GM18909 (cell line): ENCODE data around the gene FMNL1.

Source experiments
- ATAC-seq: cut with Tn5 transposase; IDR thresholded peaks from one replicate; pipeline ENCODE4 v1.9.1; 2021; ENCODE audit warnings: mild to moderate bottlenecking; ENCODE audit not compliant: unreplicated experiment, poor library complexity

FMNL1 gene

DNA sequence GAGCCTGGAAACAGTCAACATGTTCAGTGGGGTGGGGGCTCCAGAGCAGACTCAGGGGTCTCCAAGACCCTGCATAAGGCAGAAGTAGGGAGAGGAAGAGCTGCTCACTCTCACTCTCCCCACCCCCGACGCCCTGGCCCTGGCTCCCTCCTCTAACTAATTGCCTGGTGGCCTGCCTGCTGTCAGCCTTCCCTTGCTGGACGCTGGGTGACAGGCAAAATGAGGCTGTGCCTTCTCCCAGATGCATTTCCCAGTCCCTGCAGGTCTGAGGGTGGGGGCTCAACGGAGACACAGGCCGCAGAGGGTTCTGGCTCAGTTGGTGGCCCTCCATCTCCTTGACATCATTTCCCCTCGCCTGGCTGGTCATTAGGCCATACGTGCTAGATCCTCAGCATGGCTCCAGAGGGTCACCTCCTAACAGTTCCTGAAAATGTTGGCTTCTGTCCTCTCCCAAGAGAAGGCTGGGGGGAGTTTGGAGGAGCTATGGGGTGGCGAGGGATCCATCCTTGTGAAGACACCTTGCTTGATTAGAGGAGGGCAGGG, 1.4 kb downstream of the FMNL1 start:
- ATAC-seq: no peak

DNA sequence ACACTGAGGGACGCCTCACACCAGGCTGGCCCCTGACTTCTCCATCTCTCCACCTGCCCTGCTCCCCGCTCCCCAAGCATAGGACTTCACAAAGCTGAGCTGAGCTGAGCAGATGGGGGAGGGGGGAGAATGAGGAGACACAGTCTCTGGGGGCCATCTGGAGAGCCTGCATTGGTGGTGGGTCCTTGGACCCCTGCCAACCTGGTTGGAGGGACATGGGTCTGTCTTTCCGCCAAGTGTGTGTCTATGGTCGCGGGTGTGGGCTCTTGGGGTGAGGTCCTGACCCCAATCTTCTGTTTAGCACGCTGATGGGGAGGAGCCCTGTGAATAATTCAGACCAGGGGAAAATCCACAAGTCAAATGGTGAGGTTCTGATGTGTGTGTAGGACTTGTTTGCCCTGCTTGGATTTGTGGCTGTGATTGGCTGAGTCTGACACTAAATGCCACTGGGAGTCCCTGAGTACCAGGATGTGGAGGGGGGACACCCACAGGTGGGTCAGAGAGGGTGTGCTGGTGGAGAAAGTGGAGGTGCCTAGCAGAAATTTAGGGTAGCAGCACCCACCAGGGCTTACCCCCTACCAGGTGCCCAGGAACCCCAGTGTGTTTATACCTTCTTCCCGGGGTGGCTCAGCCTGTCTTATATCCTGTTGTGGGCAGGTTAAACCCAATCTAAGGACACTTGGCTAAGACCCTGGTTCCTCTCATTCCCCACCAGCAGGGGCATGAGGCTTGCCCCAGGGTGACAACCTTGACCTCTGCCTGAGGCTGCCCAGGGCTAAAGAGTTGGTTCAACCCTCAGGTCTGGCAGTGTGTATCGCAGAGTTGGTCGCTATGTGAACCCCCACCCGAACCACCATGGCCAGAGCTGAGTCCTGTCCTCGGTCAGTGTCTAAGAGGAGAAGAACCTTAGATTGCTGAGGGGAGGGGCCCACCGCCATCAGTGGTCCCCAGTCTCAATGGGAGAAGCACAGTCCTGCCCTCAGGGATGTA, 2.1 kb downstream of the FMNL1 start:
- no peak for ATAC-seq

DNA sequence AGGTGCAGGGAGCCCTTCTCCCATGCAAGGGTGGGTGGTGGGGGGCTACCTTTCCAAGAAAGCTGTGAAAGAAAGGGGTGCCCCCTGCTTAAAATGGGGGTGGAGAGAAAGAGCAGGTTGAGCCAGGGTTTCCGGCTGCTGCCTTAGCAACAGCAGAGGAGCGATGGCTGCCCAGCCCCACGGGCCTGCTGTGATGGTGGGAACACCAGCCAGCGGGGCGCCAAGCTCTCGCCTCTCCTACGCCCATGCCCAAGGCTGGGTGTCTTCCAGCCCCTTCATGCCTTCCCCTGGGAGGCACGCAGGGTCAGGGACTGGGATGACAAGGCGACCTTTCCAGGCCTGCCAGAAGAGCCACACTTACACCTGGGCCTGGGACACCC, 3.0 kb downstream of the FMNL1 start:
- no peak for ATAC-seq

DNA sequence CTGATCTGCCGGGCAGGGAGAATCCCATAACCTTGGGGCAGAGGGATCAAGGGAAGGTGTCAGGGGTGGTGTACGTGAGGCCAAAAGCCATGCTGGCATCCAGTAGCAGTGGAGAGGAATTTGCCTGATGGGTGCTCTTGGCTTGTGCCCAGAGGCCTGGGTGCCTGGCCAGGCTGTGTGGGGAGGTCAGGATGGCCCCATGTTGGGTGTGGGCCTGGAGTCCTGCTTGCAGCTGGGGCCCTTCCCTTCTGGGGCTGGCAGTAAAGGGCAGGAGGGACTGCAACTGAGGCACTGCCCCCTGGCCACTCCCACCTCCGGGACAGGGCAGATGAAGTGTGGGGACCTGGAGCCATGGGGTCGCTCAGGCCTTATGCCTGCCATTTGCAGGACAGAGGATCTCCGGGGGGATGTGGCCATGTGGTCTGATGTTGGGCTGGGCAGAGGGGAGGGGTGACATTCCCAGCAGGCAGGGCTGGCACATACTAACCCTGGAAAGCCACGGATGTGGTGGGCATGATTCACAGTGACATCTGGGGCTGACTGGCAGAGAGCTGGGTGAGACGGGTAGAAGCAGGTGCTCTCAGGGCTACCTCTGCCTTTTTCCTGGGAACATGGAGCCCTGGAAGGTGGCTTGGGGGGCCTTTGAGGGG, 3.5 kb downstream of the FMNL1 start:
- ATAC-seq: no peak

DNA sequence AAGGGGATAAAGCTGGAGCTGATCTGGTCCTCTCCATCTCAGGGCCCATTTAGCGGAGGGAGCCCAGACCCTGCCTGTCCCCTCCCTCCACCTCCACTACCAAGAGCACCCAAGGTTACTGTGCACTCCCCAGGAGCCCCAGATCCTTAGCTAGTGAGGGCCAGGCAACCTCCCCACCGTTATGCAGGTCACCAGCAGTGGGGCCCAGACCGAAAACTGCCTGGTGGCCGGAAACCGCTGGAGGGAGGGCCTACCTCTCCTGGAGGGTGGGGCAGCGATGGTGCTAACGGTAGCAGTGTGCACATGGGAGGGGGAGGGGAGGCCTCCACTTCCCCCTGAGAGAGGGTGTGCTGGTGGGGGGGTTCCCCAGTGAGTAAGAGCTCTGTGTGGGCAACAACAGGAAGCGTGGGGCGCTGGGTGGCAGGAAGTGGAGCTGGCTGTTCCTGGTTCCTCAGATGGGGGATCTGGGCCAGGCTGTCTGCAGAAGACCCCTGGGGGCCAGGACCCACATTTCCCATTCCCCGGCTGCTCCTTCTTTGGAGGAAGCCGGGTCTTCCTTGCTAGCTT, 4.4 kb downstream of the FMNL1 start:
- peak; percentile 48 for ATAC-seq

DNA sequence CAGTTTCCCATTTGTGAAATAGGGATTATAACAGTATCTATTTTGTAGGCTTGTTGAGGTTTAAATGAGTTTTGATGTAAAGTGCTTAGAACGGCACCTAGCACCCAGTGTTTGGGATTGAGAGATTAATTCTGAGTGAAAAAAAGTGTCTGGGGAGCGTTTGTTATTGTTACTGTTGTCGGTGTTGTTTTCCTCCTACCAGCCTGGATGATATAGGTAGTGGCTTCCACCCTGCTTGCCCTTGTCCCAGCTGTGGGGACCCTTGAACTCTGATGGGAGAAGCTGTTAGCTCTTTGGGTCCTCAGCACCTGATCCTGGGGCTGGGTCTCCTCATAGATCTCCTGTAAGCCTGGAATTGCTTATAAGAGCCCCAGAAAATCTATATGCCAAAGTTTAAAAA, 4.9 kb downstream of the FMNL1 start:
- no peak for ATAC-seq

DNA sequence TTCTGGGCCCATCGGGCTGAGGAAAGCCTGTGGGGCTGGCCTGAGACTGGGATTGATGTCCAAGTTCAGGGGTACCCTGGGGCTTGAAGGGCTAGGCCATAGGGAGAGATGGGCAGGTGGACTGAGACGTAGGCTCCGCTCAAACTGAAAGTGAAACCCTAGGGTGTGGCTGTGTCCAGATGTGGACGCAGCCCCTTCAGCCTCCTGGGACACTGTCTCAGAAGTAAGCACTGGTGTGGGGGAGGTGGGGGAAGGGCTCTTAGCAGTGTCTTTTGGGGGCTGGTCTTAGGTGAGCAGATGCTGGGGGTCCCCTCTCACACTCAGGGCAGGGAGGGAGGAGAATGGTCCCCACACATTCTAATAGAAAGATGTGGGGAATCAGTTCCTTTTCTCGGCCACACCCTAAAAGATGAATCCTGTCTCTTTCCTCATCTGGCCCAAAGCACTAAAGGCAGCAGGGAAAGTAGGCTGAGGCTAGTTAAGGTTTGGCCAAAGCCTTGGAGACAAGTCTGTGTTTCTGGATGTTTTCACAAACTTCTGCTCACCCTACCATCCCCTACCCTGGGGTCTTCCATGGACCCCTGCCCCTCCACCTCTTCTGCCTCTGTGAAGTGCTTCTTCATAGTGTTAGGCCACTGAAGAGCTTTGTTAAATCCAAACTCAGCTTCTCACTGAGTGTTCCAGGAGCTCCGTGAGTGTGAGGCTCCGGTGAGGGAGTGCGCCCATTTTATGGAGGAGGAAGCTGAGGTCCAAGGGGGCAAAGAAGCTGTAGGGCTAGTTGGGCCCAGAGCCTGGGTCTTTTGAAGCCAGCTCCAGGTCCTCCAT, 5.6 kb downstream of the FMNL1 start:
- no peak for ATAC-seq

DNA sequence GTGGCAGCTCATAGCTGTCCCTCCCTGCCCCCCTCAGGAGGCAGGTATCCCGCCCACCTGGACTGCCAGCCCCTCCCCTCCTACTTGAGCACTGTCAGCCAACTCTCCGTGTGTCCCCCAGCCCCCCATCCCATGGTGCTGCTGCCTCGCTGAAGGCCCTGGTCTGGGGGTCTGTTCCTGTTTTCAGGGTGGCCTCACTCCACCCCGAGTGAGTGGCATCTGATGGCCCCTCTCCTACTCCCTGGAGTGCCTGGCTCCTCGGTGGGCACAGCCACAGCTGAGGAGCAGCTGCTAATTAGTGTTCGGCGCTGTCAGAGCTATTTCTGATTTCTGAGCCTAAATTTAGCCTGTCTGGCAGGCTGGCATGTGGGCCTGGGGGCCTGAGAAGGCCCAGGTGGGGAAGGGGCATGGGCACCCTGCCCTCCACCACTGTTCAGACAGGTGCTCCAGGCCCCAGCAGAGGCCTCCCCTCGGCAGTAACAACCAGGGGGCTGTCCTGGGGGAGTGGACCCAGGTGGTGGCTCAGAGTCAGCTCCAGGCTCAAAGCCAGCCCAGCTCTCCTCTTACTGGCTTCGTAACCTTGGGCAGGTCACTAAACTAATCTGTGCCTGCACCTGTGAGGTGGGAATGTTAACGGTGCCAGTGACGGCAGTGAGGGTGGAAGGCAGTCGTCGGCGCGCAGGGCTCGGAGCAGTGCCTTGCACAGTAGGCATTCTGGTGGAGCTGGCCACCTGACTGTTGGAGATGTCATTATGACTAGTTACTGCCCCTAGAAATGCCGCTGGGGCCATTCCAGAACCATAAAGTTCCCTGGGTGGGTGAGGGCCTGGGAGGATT, 6.5 kb downstream of the FMNL1 start:
- no peak for ATAC-seq

DNA sequence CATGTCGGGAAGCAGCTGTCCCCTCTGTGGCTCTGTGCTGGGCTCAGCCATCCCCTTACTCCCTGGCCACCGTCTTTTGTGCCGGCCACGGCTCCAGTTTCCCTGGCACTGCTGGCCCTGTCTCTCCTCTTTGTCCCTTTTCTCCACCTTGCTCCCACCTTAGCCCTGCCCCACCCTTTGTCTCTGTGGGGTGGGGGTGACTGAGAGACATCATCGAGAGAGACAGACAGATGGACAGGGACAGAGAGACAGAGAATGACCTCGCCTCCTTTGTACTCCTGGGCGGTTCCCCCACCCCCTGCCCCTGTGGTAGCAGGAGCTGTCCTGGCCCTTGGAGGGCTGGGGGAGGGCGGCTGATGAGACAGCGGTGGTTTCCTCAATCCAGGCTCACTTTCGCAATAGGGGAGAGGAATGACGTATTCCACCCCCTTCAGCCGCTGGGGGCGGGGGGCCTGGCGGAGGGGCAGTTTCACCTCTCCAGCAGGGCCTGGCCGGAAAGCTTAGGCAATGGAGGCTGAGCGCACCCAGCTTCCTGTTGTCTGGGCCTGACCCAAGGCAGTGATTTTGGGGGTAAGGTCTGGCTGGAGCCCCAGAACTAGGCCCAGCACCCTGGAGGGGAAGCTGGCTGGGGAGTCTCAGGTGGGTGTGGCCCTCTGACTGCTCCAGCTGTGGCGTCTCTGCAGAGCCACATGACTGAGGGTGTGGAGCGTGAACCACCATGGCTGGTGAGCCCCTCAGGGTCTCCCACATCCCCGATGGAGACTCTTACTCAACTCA, 7.3 kb downstream of the FMNL1 start:
- ATAC-seq: peak; percentile 37

DNA sequence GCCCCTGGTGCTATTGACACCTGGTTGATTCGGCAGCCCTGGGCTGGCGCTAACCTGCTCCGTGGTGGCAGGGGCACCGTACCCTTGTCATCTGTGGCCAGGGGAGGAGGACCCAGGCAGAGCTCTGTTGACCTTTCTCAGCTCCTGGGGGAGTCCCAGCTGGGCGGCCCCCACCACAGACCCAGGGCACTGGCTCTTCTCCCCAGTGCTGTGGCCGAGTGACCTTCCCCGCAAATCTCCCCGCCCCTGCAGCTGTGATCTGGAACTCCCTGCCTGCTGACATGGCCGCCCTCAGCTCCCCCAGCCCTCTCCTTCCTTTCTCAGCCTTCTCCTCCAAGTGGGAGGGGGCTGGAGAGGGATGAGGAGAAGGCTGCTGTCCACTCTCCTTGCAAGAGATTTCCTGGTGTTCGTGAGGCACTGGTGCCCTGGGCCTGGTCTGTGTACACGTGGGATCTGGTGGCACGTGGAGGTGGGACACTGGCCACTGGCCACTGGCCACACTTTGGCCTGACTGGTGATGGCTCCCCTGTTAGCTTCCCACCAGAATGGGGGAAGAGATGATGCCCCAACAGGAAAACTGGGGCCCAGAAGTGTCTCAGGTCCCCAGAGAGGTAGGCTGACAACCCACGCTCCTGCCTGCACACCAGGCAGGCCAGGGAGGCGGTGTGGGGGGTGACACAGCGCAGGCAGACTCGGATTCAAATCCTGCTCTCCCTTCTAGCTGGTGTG, 8.2 kb downstream of the FMNL1 start:
- no peak for ATAC-seq

DNA sequence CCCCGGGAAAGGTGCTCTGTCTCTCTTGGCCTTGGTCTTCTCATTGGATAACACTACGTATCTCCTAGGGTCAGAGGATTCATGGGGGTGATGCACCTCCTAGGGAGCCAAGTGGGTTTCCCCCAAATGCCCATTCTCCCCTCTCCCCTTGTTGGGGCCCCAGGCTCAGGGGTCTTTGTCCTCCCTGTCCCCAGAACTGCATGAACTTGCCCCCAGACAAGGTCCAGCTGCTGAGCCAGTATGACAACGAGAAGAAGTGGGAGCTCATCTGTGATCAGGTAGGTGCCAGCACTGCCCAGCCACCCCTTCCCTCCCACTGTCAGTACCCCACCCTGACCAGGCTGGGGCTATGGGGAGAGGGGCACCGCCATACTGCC, 8.7 kb downstream of the FMNL1 start:
- no peak for ATAC-seq

DNA sequence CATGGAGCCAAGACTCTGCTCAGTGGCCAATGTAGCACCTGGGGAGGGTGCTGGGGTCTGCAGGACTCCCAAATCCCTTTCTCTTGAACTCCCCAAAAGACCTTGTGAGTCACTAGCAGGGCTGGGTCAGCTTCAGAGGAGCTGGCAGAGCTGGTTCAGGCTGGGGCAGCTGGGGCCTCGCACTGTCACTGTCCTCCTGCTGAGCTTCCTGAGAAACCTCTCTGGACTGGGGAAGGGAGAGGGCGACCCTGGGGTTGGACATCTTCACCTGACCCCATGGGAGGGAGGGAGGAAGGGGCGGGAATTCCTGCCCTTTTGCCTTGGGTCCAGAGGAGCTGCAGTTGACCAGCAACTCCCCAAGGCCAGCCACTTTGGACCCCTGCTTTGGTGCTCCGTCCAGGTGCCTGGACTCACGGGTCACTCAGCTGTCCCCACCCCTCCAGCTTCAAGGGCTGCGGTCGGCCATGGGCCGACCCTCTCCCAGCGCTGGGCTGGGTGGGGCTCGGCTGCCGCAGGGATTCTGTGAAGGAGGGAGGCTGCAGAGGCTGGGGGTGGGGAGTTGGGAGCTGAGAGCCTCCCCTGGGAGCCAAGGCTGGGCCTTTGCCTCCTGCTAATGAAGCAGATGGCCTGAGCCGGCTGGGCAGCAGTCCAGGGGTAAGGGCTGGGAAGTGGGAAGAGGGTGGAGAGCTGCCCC, 9.2 kb downstream of the FMNL1 start:
- ATAC-seq: no peak

DNA sequence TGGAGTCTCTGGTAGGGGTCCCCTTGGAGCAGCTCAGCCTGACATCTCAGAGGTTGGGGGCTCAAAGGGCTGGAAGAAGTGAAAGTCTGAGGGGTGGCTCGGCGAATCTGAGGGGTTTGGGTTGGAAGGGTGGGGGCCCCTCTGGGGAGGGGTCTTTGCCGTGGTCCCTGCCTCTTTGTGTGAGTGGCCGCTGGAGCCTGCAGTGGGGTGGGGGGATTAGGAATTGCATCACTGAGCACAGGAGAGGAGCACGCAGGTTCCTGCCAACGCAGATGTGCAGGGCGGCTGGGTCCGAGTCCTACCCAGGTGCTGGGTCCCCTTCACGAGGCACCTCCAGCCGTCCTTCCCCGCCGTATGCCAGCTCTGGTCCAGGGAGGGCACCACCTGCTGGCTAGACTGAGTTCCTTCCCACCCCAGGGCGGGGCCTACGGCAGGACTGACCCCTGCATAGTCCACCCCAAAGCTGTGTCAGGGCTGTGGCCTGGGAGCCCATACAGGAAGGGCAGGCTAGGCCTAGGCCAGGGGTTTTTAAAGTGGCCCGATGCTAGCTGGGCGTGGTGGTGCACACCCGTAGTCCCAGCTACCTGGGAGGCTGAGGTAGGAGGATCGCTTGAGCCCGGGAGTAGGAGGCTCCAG, 9.9 kb downstream of the FMNL1 start:
- ATAC-seq: no peak

DNA sequence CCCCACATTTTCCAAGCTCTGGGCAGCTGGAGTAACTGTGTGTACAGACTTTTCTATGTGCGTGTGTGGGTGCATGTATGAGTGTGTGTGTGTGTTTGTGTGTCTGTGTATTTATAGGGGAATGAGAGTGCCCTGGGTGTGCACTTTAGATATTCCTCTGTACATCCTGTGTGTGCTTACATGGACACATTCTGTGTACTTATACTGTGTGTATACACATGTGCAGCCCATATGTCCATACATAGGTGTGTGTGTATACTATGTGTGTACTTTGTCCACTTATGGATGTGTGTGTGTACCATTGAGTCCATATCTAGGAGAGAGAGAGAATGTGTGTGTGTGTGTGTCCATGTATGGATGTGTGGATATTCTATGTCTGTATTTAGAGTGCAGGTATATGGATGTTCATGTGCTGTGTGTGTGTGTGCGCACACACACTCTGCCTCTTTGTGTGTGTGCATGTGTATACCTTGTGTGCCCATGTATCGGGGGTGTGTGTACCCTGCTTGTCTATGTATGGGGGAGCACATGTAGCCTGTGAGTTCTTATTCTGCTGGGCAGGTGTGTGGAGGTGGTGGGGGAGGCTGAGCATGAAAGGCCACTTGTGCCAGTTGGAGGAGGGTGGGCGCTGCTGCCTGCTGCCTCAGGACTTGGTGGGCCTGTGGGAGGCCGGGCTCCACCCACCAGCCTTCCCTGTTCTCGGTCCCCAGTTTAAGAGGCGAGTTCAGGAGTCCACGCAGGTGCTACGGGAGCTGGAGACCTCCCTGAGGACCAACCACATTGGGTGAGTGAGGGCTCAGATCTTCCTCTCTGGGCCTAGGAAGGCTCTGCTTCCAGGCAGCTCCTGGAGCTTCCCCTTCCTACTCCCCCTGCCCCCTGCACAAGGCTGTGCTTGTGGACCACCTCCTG, 11.1 kb downstream of the FMNL1 start:
- no peak for ATAC-seq

DNA sequence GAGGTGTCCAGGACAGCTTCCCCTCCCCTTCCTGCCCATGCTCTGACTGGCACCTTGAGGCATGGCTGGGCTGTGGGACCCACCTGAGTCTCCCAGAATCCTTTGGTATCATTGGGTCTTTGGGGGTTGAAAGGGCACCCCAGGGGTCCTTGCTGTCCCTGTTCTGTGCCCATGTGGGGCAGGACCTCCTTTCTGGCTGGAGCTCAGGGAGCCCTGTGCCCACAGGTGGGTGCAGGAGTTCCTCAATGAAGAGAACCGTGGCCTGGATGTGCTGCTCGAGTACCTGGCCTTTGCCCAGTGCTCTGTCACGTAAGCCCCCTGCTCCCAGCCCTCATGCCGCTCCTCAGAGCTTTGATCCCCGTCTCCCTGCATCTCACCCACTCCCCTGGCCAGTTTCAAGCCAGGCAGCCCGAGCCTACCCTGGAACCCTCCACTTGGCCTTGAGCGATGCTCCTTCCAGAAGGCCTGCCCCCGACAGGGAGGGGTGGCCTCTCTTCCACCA, 11.8 kb downstream of the FMNL1 start:
- ATAC-seq: no peak
